ENCODE data around the gene MRPL40. TPM values are rescaled to one million over a fixed set of nuclear protein-coding genes. Genes with fewer than 3 reads are reported as not detected.
"Not testable (repeated sequence)": the region's sequence is repeated elsewhere in the genome, so short reads cannot be mapped to it uniquely, and the experiment has no call there.

The MRPL40 gene
- total RNA-seq, 1 donor from 2014 or later = 14.7 TPM

DNA sequence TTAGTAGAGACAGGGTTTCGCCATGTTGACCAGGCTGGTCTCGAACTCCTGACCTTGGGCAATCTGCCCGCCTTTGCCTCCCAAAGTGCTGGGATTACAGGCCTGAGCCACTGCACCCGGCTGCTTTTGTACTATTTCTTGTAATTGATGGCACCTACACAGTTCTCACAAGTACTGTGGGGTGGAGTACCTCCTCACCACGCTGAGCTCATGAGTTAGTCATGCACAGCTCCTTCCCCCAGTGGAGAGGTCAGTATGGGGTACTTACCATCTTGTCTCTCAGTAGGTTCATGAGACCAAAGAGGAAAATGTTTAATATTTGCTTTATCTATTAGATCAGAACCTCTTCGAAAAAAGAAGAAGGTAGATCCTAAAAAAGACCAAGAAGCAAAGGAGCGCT, 2.1 kb downstream of the MRPL40 start:
- DNase-seq (ENCODE audit: low spot score in 2 of 2) = no peak
- intact Hi-C loops (cut with DNase I) = loop anchor here (5.0 kb wide), 1 partner anchor 283 kb away; no protein-coding TSS in a partner anchor
- H3K27me3 ChIP-seq = no peaks in the 10 kb centered on the region
- H3K9me3 ChIP-seq = no peaks in the 10 kb centered on the region
- H3K4me3 ChIP-seq = no peak overlapping the region
- H3K27ac ChIP-seq = no peak overlapping the region
- peaks cover 10 to 19% of the 10 kb centered on the region in 2 donors for H3K36me3 ChIP-seq
- TF ChIP-seq, protein P1, sequence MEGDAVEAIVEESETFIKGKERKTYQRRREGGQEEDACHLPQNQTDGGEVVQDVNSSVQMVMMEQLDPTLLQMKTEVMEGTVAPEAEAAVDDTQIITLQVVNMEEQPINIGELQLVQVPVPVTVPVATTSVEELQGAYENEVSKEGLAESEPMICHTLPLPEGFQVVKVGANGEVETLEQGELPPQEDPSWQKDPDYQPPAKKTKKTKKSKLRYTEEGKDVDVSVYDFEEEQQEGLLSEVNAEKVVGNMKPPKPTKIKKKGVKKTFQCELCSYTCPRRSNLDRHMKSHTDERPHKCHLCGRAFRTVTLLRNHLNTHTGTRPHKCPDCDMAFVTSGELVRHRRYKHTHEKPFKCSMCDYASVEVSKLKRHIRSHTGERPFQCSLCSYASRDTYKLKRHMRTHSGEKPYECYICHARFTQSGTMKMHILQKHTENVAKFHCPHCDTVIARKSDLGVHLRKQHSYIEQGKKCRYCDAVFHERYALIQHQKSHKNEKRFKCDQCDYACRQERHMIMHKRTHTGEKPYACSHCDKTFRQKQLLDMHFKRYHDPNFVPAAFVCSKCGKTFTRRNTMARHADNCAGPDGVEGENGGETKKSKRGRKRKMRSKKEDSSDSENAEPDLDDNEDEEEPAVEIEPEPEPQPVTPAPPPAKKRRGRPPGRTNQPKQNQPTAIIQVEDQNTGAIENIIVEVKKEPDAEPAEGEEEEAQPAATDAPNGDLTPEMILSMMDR (IDR thresholded peaks at IDR 0.05) = no peak
- peaks cover 0 to 21% of the 10 kb centered on the region in 2 donors for H3K4me1 ChIP-seq

DNA sequence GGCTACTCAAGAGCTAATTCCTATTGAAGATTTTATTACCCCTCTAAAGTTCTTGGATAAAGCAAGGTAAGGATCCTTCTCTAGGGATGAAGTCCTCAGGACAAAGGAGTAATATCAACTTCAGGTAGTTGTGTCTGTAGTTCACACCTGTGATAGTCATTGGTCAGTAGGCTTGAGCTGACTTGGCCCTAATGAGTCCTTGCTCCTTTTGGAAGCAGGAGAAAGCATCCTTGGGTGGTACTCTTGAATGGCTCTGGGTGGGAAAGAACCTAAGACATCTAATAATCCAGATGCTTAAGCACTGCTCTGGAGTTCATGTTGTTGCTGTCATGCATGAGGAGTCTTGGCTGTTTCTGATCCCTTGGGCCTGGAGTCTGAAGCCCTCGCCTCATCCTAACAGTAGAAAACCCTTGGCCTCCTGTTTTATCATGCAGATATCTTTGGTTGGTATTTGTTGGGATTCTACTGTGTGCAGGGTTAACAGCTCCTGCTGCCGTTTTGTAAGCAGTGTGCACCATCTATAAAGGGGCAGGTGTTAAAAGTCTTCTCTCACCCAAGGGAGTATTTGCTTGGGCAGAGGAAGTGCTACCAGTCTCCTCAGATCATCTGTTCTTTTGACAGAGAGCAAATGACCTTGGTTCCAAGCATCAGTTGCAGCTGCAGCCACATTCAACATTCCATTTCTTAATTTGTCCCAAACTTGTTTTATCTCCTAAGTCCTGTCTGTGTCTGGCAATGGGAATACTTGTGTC, 2.7 kb downstream of the MRPL40 start:
- no peaks in the 10 kb centered on the region for H3K27me3 ChIP-seq
- no peak overlapping the region for H3K27ac ChIP-seq
- H3K36me3 ChIP-seq = peaks cover 10 to 19% of the 10 kb centered on the region in 2 donors
- H3K9me3 ChIP-seq = no peaks in the 10 kb centered on the region
- intact Hi-C loops (cut with DNase I) = loop anchor here (5.0 kb wide), 1 partner anchor 282 kb away; no protein-coding TSS in a partner anchor
- no peak for DNase-seq (ENCODE audit: low spot score in 2 of 2)
- TF ChIP-seq, protein P1 (IDR thresholded peaks at IDR 0.05) = no peak
- no peak overlapping the region for H3K4me3 ChIP-seq
- H3K4me1 ChIP-seq = peaks cover 0 to 15% of the 10 kb centered on the region in 2 donors

DNA sequence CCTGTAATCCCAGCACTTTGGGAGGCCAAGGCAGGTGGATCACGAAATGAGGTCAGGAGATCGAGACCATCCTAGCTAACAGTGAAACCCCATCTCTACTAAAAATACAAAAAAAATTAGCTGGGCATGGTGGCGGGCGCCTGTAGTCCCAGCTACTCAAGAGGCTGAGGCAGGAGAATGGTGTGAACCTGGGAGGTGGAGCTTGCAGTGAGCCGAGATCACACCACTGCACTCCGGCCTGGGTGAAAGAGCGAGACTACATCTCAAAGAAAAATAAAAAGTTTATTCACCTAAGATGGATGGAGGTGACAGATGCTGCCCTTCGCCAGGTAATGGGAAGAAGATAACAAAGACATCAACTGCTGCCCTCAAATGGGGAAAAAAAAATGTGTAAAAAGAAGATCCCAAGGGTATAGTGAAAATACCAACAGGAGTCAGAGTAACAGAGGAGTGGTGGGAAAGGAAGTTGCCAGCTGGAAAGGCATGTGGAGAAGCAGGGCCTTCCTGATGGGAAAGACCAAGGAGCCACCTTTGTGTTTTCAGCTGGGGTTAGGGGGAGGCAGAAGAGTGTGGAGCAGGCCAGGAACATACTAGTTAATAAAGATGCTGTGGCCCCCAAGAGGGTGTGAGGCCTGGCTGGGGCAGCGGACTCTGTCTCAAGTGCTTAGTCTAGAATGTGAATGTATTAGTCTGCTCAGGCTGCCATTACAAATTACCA, 4.3 kb downstream of the MRPL40 start:
- H3K4me1 ChIP-seq; H3K4me3 ChIP-seq; DNase-seq (ENCODE audit: low spot score in 2 of 2); H3K27ac ChIP-seq; H3K9me3 ChIP-seq; intact Hi-C loops (cut with DNase I); H3K27me3 ChIP-seq: not testable (repeated sequence)
- H3K36me3 ChIP-seq = peaks cover 10 to 26% of the 10 kb centered on the region in 2 donors

DNA sequence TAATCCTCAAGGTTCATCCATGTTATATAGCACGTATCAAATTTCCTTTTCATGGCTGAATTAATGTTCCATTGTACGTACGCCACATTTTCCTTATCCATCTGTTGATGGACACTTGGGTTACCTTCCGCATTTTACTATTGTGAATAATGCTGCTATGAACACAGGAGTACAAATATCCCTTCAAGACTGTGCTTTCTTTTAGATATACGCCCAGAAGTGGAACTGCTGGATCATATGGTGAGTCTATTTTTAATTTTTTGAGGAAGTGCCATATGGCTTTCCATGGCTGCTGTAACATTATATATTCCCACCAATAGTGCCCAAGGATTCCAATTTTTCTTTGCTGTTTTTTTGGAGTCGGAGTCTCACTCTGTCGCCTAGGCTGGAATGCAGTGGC, 6.0 kb downstream of the MRPL40 start:
- Histone ChIP-seq H3K36me3 (peaks cover 10 to 37% of the 10 kb centered on the region in 2 donors), H3K4me3 (no peak overlapping the region)
- no peak for DNase-seq (ENCODE audit: low spot score in 2 of 2)

DNA sequence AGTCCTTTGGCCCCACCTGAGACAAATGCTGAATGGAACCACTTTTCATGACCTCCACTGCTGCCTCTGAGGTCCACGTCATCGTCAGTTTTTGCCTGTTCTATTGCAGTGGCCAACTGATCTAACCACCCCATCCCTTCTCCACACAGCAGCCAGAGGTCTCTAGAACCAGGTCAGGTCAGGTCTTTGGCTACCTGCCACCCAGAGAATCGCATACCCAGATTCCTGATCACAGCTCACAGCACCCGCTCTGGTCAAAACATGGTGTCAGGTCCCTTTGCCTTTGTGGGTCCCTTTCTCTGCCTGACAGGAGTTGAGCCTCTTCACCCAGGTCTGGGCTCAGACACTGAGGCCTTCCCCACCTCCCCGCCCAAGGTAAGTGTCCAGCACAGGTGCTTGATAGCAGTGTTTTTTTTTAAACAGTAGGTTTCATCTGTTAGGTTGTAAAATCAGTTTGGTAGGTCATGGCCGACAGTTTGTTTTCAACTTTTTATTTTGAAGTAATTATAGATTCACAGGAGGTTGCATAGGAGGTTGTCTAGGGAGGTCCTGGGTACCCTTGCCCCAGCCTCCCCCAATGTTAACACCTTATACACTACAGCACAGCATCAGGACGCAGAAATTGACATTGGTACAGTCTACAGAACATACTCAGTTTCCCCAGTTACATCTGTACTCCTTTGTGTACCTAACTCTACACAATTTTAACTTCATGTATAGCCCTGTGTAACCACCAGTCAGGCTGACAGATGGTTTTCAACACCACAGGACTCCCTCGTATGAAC, 8.3 kb downstream of the MRPL40 start:
- no peak overlapping the region for H3K4me3 ChIP-seq
- H3K9me3 ChIP-seq = no peaks in the 10 kb centered on the region
- no peak overlapping the region for H3K27ac ChIP-seq
- DNase-seq (ENCODE audit: low spot score in 2 of 2) = no peak
- TF ChIP-seq, protein P1 (IDR thresholded peaks at IDR 0.05) = no peak
- intact Hi-C loops (cut with DNase I) = loop anchor here (10.0 kb wide), 1 partner anchor 414 kb away; the partner anchor contains the start of genes GNB1L and RTL10
- peaks cover 15 to 52% of the 10 kb centered on the region in 2 donors for H3K36me3 ChIP-seq
- H3K27me3 ChIP-seq = no peaks in the 10 kb centered on the region
- H3K4me1 ChIP-seq = no peaks in the 10 kb centered on the region

More for the DNA sequence above, 6.0 kb downstream of the MRPL40 start:
- Histone ChIP-seq H3K27me3 (no peaks in the 10 kb centered on the region), H3K9me3 (no peaks in the 10 kb centered on the region), H3K27ac (no peak overlapping the region), H3K4me1 (peaks cover 0 to 1% of the 10 kb centered on the region in 2 donors)
- TF ChIP-seq, protein P1 (IDR thresholded peaks at IDR 0.05) = no peak
- intact Hi-C loops (cut with DNase I) = no loop called here

All from ascending aorta (tissue), 2 donors.